ENCODE results near the gene PHEX.

GRCh38 chrX:22095286-22095685, 63.2 kb downstream of the PHEX start:
- TF ChIP-seq CTCF (IDR thresholded peaks at IDR 0.05), result no peak
- TF ChIP-seq POLR2A (IDR thresholded peaks at IDR 0.05), result no peak

Data from adrenal gland (tissue), 5 donors.